ENCODE data around the gene LSS. TPM values are rescaled to one million over a fixed set of nuclear protein-coding genes. Genes with fewer than 3 reads are reported as not detected.

LSS gene
- polyA plus RNA-seq, 1 donor (not counting 4 experiments of a cell fraction or from before 2014, with no cell fraction given) = 105 TPM

- TF ChIP-seq CTCF (optimal IDR thresholded peaks at IDR 0.05 in 1 of 3, IDR thresholded peaks at IDR 0.05 in 1 of 3, conservative IDR thresholded peaks at IDR 0.05 in 1 of 3; ENCODE audit: extremely low read depth in 1 of 3, insufficient read depth in 2 of 3, low read length in 3 of 3) (no peak), EZH2 (IDR thresholded peaks at IDR 0.05; ENCODE audit: low read length) (no peak)
- Histone ChIP-seq H3K4me3 (ENCODE audit: control insufficient read depth in 2 of 3, extremely low read depth in 1 of 3, insufficient read depth in 2 of 3, low read depth in 1 of 3, low read length in 3 of 3) (no peak overlapping the region), H2AFZ (ENCODE audit: control insufficient read depth, low read length) (no peak overlapping the region), H4K20me1 (ENCODE audit: control insufficient read depth, extremely low read depth, insufficient read depth, low read length) (peaks cover 7% of the 10 kb centered on the region), H3K9ac (ENCODE audit: control insufficient read depth, extremely low read depth, insufficient read depth, low read length) (no peak overlapping the region), H3K4me1 (ENCODE audit: control insufficient read depth, extremely low read depth, insufficient read depth, low read length) (no peaks in the 10 kb centered on the region), H3K27ac (ENCODE audit: control insufficient read depth, insufficient read depth, low read length) (no peak overlapping the region), H3K9me1 (ENCODE audit: control insufficient read depth, extremely low read depth, insufficient read depth, low read length) (no peaks in the 10 kb centered on the region), H3K9me3 (ENCODE audit: control insufficient read depth, low read depth, low read length) (no peaks in the 10 kb centered on the region), H3K36me3 (ENCODE audit: control insufficient read depth in 2 of 2, extremely low read depth in 1 of 2, insufficient read depth in 2 of 2, low read length in 2 of 2) (peaks cover 35 to 48% of the 10 kb centered on the region in 2 experiments), H3K79me2 (ENCODE audit: control insufficient read depth, insufficient read depth, low read length) (no peaks in the 10 kb centered on the region), H3K27me3 (ENCODE audit: control insufficient read depth, extremely low read depth, insufficient read depth, low read length) (no peaks in the 10 kb centered on the region), H3K4me2 (ENCODE audit: control insufficient read depth, extremely low read depth, insufficient read depth, low read depth, low read length) (no peak overlapping the region)
- DNase-seq (ENCODE audit: low read depth, low spot score) (no peak), FAIRE-seq (no peak)
- dilution Hi-C loops (cut with MboI; ENCODE audit: extremely low pct_ligation_motif_present, low sequenced_read_pairs) = no loop called here
Observed at GRCh38 chr21:46265736-46266525, 37.4 kb upstream of the LSS start.

- TF ChIP-seq EZH2 (IDR thresholded peaks at IDR 0.05; ENCODE audit: low read length) (no peak), CTCF (optimal IDR thresholded peaks at IDR 0.05 in 1 of 3, IDR thresholded peaks at IDR 0.05 in 1 of 3, conservative IDR thresholded peaks at IDR 0.05 in 1 of 3; ENCODE audit: extremely low read depth in 1 of 3, insufficient read depth in 2 of 3, low read length in 3 of 3) (no peak)
- dilution Hi-C loops (cut with MboI; ENCODE audit: extremely low pct_ligation_motif_present, low sequenced_read_pairs) = no loop called here
Observed at GRCh38 chr21:46264690-46265144, 36.1 kb upstream of the LSS start.

More at GRCh38 chr21:46264690-46265144, 36.1 kb upstream of the LSS start:
- no peak for FAIRE-seq
- H2AFZ ChIP-seq (ENCODE audit: control insufficient read depth, low read length) = no peak overlapping the region
- no peaks in the 10 kb centered on the region for H3K4me1 ChIP-seq (ENCODE audit: control insufficient read depth, extremely low read depth, insufficient read depth, low read length)
- no peak overlapping the region for H3K4me3 ChIP-seq (ENCODE audit: control insufficient read depth in 2 of 3, extremely low read depth in 1 of 3, insufficient read depth in 2 of 3, low read depth in 1 of 3, low read length in 3 of 3)
- no peaks in the 10 kb centered on the region for H3K9me1 ChIP-seq (ENCODE audit: control insufficient read depth, extremely low read depth, insufficient read depth, low read length)
- DNase-seq (ENCODE audit: low read depth, low spot score) = no peak
- H3K36me3 ChIP-seq (ENCODE audit: control insufficient read depth in 2 of 2, extremely low read depth in 1 of 2, insufficient read depth in 2 of 2, low read length in 2 of 2) = peaks cover 41 to 52% of the 10 kb centered on the region in 2 experiments
- no peak overlapping the region for H3K27ac ChIP-seq (ENCODE audit: control insufficient read depth, insufficient read depth, low read length)
- H3K9me3 ChIP-seq (ENCODE audit: control insufficient read depth, low read depth, low read length) = no peaks in the 10 kb centered on the region
- H4K20me1 ChIP-seq (ENCODE audit: control insufficient read depth, extremely low read depth, insufficient read depth, low read length) = peaks cover 7% of the 10 kb centered on the region
- H3K4me2 ChIP-seq (ENCODE audit: control insufficient read depth, extremely low read depth, insufficient read depth, low read depth, low read length) = no peak overlapping the region
- H3K79me2 ChIP-seq (ENCODE audit: control insufficient read depth, insufficient read depth, low read length) = no peaks in the 10 kb centered on the region
- H3K27me3 ChIP-seq (ENCODE audit: control insufficient read depth, extremely low read depth, insufficient read depth, low read length) = no peaks in the 10 kb centered on the region
- H3K9ac ChIP-seq (ENCODE audit: control insufficient read depth, extremely low read depth, insufficient read depth, low read length) = no peak overlapping the region
